ENCODE data around the gene RP9. TPM values are rescaled to one million over a fixed set of nuclear protein-coding genes. Genes with fewer than 3 reads are reported as not detected.

RP9 gene
- total and polyA plus RNA-seq, 2 of the 13 experiments (the other 11 are each of a cell fraction or from before 2014, with no cell fraction given) = 14.2 to 18.6 TPM

DNA sequence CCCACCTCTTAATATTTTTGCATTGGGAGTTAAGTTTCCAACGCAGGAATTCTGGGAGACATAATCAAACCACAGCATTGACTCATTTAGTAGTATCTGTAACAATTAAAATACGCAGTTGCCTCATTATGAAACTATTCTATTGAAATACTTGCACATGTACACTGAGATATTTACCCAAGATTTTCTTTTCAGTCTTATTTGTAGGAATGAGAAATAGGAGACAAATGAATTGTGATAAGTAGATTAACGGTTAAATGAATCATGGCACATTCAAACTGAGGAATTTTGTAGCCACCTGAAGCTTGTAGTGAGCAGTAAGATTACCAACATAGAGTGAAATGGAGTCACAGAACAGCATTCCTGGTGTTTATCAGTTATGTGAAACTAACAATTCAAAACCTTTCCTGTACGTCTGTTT is 18.1 kb downstream of the RP9 start:
- no peak for TF ChIP-seq ZNF446 (CRISPR knock-in tag; IDR thresholded peaks at IDR 0.05)
- TF ChIP-seq ZNF350 (CRISPR knock-in tag; IDR thresholded peaks at IDR 0.05; ENCODE audit: borderline replicate concordance, low read depth) = no peak
- TF ChIP-seq, protein P1, sequence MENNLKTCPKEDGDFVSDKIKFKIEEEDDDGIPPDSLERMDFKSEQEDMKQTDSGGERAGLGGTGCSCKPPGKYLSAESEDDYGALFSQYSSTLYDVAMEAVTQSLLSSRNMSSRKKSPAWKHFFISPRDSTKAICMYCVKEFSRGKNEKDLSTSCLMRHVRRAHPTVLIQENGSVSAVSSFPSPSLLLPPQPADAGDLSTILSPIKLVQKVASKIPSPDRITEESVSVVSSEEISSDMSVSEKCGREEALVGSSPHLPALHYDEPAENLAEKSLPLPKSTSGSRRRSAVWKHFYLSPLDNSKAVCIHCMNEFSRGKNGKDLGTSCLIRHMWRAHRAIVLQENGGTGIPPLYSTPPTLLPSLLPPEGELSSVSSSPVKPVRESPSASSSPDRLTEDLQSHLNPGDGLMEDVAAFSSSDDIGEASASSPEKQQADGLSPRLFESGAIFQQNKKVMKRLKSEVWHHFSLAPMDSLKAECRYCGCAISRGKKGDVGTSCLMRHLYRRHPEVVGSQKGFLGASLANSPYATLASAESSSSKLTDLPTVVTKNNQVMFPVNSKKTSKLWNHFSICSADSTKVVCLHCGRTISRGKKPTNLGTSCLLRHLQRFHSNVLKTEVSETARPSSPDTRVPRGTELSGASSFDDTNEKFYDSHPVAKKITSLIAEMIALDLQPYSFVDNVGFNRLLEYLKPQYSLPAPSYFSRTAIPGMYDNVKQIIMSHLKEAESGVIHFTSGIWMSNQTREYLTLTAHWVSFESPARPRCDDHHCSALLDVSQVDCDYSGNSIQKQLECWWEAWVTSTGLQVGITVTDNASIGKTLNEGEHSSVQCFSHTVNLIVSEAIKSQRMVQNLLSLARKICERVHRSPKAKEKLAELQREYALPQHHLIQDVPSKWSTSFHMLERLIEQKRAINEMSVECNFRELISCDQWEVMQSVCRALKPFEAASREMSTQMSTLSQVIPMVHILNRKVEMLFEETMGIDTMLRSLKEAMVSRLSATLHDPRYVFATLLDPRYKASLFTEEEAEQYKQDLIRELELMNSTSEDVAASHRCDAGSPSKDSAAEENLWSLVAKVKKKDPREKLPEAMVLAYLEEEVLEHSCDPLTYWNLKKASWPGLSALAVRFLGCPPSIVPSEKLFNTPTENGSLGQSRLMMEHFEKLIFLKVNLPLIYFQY (CRISPR knock-in tag; IDR thresholded peaks at IDR 0.05; ENCODE audit: borderline replicate concordance) = no peak
- TF ChIP-seq ZNF670 (CRISPR knock-in tag; IDR thresholded peaks at IDR 0.05; ENCODE audit: borderline replicate concordance) = no peak
- TF ChIP-seq, protein P2, sequence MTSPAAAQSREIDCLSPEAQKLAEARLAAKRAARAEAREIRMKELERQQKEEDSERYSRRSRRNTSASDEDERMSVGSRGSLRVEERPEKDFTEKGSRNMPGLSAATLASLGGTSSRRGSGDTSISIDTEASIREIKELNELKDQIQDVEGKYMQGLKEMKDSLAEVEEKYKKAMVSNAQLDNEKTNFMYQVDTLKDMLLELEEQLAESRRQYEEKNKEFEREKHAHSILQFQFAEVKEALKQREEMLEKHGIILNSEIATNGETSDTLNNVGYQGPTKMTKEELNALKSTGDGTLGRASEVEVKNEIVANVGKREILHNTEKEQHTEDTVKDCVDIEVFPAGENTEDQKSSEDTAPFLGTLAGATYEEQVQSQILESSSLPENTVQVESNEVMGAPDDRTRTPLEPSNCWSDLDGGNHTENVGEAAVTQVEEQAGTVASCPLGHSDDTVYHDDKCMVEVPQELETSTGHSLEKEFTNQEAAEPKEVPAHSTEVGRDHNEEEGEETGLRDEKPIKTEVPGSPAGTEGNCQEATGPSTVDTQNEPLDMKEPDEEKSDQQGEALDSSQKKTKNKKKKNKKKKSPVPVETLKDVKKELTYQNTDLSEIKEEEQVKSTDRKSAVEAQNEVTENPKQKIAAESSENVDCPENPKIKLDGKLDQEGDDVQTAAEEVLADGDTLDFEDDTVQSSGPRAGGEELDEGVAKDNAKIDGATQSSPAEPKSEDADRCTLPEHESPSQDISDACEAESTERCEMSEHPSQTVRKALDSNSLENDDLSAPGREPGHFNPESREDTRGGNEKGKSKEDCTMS (CRISPR knock-in tag; conservative IDR thresholded peaks at IDR 0.05) = no peak
- no peak for TF ChIP-seq ZNF672 (CRISPR knock-in tag; IDR thresholded peaks at IDR 0.05)
- TF ChIP-seq, protein P3, sequence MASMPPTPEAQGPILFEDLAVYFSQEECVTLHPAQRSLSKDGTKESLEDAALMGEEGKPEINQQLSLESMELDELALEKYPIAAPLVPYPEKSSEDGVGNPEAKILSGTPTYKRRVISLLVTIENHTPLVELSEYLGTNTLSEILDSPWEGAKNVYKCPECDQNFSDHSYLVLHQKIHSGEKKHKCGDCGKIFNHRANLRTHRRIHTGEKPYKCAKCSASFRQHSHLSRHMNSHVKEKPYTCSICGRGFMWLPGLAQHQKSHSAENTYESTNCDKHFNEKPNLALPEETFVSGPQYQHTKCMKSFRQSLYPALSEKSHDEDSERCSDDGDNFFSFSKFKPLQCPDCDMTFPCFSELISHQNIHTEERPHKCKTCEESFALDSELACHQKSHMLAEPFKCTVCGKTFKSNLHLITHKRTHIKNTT (CRISPR knock-in tag; IDR thresholded peaks at IDR 0.05) = no peak
- TF ChIP-seq SATB2 (CRISPR knock-in tag; IDR thresholded peaks at IDR 0.05) = no peak
- TF ChIP-seq NR2C2 (CRISPR knock-in tag; IDR thresholded peaks at IDR 0.05; ENCODE audit: borderline replicate concordance) = no peak
- TF ChIP-seq ZFP36L1 (CRISPR knock-in tag; IDR thresholded peaks at IDR 0.05) = no peak
- TF ChIP-seq ZNF607 (CRISPR knock-in tag; IDR thresholded peaks at IDR 0.05; ENCODE audit: borderline replicate concordance) = no peak
- no peak for TF ChIP-seq MIER2 (CRISPR knock-in tag; IDR thresholded peaks at IDR 0.05)
- WGBS (ENCODE audit: low lambda C conversion rate) = 72% methylated on average over 4 of the region's 4 CpGs
- ChIA-PET POLR2A (no interaction called here), CTCF (ENCODE audit: low intra/inter-chr PET ratio, low total read pairs) (no interaction called here)
- Histone ChIP-seq H3K4me2 (ENCODE audit: low read depth, low read length) (no peak overlapping the region), H3K4me1 (ENCODE audit: insufficient read depth, low read length) (no peaks in the 10 kb centered on the region), H3K9ac (ENCODE audit: insufficient read depth, low read depth, low read length) (no peak overlapping the region), H3K27ac (ENCODE audit: extremely low read length, insufficient read depth, low read length) (no peak overlapping the region), H3K4me3 (replicated peaks in 1 of 3; ENCODE audit: insufficient read depth in 1 of 3, low read depth in 2 of 3, low read length in 3 of 3) (no peak overlapping the region), H3K79me2 (ENCODE audit: insufficient read depth, low read length) (no peaks in the 10 kb centered on the region), H3K36me3 (replicated peaks in 1 of 2; ENCODE audit: control insufficient read depth in 1 of 2, insufficient read depth in 2 of 2, low read length in 2 of 2) (peaks cover 3 to 15% of the 10 kb centered on the region in 2 experiments; a peak in 4 of 5 replicates), H4K20me1 (ENCODE audit: insufficient read depth, low read length) (no peaks in the 10 kb centered on the region), H3K9me3 (ENCODE audit: low read length) (no peaks in the 10 kb centered on the region; the same call in 1 of the 2 replicates), H2AFZ (ENCODE audit: low read length) (no peak overlapping the region), H3K27me3 (ENCODE audit: control insufficient read depth in 1 of 2, insufficient read depth in 2 of 2, low read length in 2 of 2) (no peaks in the 10 kb centered on the region)
- in situ Hi-C loops (cut with HindIII; ENCODE audit: extremely low pct_ligation_motif_present, low pct_unique_long_range_greater_than_20kb) (no loop called here), intact Hi-C loops (cut with micrococcal nuclease; ENCODE audit: unreplicated experiment) (no loop called here)
- ATAC-seq (no peak), DNase-seq (ENCODE audit: low spot score) (no peak), FAIRE-seq (no peak)
- BruUV-seq (replicated peaks) = no TSS peak
